ENCODE results near the gene PTAFR.

- TF ChIP-seq CTCF (IDR thresholded peaks at IDR 0.05) (no peak), EZH2 (IDR thresholded peaks at IDR 0.05; ENCODE audit: borderline replicate concordance, insufficient read depth, low read depth, low read length, poor library complexity, severe bottlenecking) (no peak)
Observed at GRCh38 chr1:28159680-28160079, 16.8 kb downstream of the PTAFR start.

Measured in B cell (primary cell).